ENCODE data around the gene CFAP107. TPM values are rescaled to one million over a fixed set of nuclear protein-coding genes. Genes with fewer than 3 reads are reported as not detected.
"Not testable (repeated sequence)": the region's sequence is repeated elsewhere in the genome, so short reads cannot be mapped to it uniquely, and the experiment has no call there.

CFAP107 gene
- polyA plus RNA-seq, 2 of the 4 experiments (the other 2 are of a cell fraction) = not detected

GRCh38 chr1:12730156-12730555 lies 15.8 kb upstream of the CFAP107 start (continued):
- TF ChIP-seq ZNF302 (CRISPR knock-in tag; IDR thresholded peaks at IDR 0.05) (no peak), CTCF (IDR thresholded peaks at IDR 0.05) (no peak), SMC3 (IDR thresholded peaks at IDR 0.05) (no peak), BHLHE40 (IDR thresholded peaks at IDR 0.05; ENCODE audit: low read depth, low read length) (no peak), POLR2A (IDR thresholded peaks at IDR 0.05; ENCODE audit: low read length) (no peak)

- CTCF ChIA-PET; H3K27ac ChIP-seq; FAIRE-seq; H3K4me3 ChIP-seq; H3K4me2 ChIP-seq; DNase-seq (ENCODE audit: low read depth in 1 of 2, low spot score in 1 of 2); H3K4me1 ChIP-seq; POLR2A ChIA-PET; H3K9me3 ChIP-seq; ATAC-seq: not testable (repeated sequence)
- 6% methylated on average over 2 of the region's 2 CpGs for WGBS (ENCODE audit: missing lambda C conversion rate)
These were observed 14.9 kb upstream of the CFAP107 start for GRCh38 chr1:12731084-12731483.

- Histone ChIP-seq H3K4me1 (no peaks in the 10 kb centered on the region), H3K4me2 (no peak overlapping the region), H3K4me3 (no peak overlapping the region), H3K9me3 (peaks cover 4% of the 10 kb centered on the region; the same call in 1 of the 3 replicates), H3K27ac (no peak overlapping the region)
- ChIA-PET POLR2A (no interaction called here), CTCF (no interaction called here)
- FAIRE-seq = no peak
- ATAC-seq = no peak
- TF ChIP-seq ZC3H11A (IDR thresholded peaks at IDR 0.05) (no peak), CBX2 (IDR thresholded peaks at IDR 0.05; ENCODE audit: borderline replicate concordance, low read depth) (no peak), ATOH8 (CRISPR knock-in tag; IDR thresholded peaks at IDR 0.05; ENCODE audit: low read depth) (no peak), HMGXB4 (CRISPR knock-in tag; IDR thresholded peaks at IDR 0.05; ENCODE audit: borderline replicate concordance) (no peak), RCOR1 (IDR thresholded peaks at IDR 0.05; ENCODE audit: low read depth, low read length) (no peak), TP53 (CRISPR knock-in tag; IDR thresholded peaks at IDR 0.05) (no peak), HOXA7 (CRISPR knock-in tag; IDR thresholded peaks at IDR 0.05) (no peak), REST (IDR thresholded peaks at IDR 0.05) (no peak), ZSCAN20 (CRISPR knock-in tag; IDR thresholded peaks at IDR 0.05) (no peak), SMC3 (IDR thresholded peaks at IDR 0.05) (no peak)
- DNase-seq (ENCODE audit: low read depth in 1 of 2, low spot score in 1 of 2) = no peak
- WGBS (ENCODE audit: missing lambda C conversion rate) = 0% methylated on average over 3 of the region's 3 CpGs
These were observed 11.3 kb upstream of the CFAP107 start for GRCh38 chr1:12734651-12735050.
